HL-60 (cell line): Measurements from ENCODE around the gene TTK.

ENCODE experiments used
- DNase-seq, 2 experiments: peaks; one replicate each; pipeline ENCODE4 v3.0.0-alpha.2; 2010 to 2020; ENCODE audit warnings: low read depth in 1 of 2, low spot score in 1 of 2
- H3K27ac ChIP-seq: fragments of 250-450 bp; sonication (Bioruptor Pico); replicated peaks from 2 replicates; pipeline ENCODE4 v1.5.1; 2020; ENCODE audit warnings: mild to moderate bottlenecking, moderate library complexity
- H3K27me3 ChIP-seq: fragments of 250-450 bp; sonication (Bioruptor Pico); 2 replicates; pipeline ENCODE4 v1.5.1; 2021; ENCODE audit warnings: mild to moderate bottlenecking, moderate library complexity; ENCODE audit not compliant: insufficient read depth, poor library complexity, severe bottlenecking
- H3K4me3 ChIP-seq: replicated peaks from 2 replicates; pipeline ENCODE4 v1.5.1; 2011; ENCODE audit warnings: mild to moderate bottlenecking, control low read depth, low read length; ENCODE audit not compliant: insufficient read depth
- GABPA ChIP-seq: IDR thresholded peaks from 2 replicates; pipeline ENCODE4 v1.6.1; 2012; ENCODE audit warnings: low read depth
- POLR2AphosphoS5 ChIP-seq: IDR thresholded peaks from 2 replicates; pipeline ENCODE4 v1.6.1; 2012; ENCODE audit warnings: low read depth
- SPI1 ChIP-seq: IDR thresholded peaks from 2 replicates; pipeline ENCODE4 v1.6.1; 2012; ENCODE audit warnings: low read depth, mild to moderate bottlenecking, borderline replicate concordance
- TF ChIP-seq, protein P1 (sequence below): IDR thresholded peaks from one replicate; pipeline ENCODE4 v1.5.1; 2011; ENCODE audit warnings: low read length, control low read depth, inconsistent platforms; ENCODE audit not compliant: insufficient read depth
- TF ChIP-seq, protein P2 (sequence below): IDR thresholded peaks from 2 replicates; pipeline ENCODE4 v1.6.1; 2012; ENCODE audit warnings: low read depth; ENCODE audit not compliant: insufficient replicate concordance

The TTK gene

GRCh38 chr6:80021131-80021530 lies 16.7 kb downstream of the TTK start:
- no peak for DNase-seq
- Histone ChIP-seq H3K27ac (no peak overlapping the region), H3K4me3 (no peak overlapping the region), H3K27me3 (no peaks in the 10 kb centered on the region)
- TF ChIP-seq, protein P1, sequence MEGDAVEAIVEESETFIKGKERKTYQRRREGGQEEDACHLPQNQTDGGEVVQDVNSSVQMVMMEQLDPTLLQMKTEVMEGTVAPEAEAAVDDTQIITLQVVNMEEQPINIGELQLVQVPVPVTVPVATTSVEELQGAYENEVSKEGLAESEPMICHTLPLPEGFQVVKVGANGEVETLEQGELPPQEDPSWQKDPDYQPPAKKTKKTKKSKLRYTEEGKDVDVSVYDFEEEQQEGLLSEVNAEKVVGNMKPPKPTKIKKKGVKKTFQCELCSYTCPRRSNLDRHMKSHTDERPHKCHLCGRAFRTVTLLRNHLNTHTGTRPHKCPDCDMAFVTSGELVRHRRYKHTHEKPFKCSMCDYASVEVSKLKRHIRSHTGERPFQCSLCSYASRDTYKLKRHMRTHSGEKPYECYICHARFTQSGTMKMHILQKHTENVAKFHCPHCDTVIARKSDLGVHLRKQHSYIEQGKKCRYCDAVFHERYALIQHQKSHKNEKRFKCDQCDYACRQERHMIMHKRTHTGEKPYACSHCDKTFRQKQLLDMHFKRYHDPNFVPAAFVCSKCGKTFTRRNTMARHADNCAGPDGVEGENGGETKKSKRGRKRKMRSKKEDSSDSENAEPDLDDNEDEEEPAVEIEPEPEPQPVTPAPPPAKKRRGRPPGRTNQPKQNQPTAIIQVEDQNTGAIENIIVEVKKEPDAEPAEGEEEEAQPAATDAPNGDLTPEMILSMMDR: no peak
- TF ChIP-seq SPI1 (no peak), POLR2AphosphoS5 (no peak), GABPA (no peak)
- TF ChIP-seq, protein P2, sequence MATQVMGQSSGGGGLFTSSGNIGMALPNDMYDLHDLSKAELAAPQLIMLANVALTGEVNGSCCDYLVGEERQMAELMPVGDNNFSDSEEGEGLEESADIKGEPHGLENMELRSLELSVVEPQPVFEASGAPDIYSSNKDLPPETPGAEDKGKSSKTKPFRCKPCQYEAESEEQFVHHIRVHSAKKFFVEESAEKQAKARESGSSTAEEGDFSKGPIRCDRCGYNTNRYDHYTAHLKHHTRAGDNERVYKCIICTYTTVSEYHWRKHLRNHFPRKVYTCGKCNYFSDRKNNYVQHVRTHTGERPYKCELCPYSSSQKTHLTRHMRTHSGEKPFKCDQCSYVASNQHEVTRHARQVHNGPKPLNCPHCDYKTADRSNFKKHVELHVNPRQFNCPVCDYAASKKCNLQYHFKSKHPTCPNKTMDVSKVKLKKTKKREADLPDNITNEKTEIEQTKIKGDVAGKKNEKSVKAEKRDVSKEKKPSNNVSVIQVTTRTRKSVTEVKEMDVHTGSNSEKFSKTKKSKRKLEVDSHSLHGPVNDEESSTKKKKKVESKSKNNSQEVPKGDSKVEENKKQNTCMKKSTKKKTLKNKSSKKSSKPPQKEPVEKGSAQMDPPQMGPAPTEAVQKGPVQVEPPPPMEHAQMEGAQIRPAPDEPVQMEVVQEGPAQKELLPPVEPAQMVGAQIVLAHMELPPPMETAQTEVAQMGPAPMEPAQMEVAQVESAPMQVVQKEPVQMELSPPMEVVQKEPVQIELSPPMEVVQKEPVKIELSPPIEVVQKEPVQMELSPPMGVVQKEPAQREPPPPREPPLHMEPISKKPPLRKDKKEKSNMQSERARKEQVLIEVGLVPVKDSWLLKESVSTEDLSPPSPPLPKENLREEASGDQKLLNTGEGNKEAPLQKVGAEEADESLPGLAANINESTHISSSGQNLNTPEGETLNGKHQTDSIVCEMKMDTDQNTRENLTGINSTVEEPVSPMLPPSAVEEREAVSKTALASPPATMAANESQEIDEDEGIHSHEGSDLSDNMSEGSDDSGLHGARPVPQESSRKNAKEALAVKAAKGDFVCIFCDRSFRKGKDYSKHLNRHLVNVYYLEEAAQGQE: no peak

DNA sequence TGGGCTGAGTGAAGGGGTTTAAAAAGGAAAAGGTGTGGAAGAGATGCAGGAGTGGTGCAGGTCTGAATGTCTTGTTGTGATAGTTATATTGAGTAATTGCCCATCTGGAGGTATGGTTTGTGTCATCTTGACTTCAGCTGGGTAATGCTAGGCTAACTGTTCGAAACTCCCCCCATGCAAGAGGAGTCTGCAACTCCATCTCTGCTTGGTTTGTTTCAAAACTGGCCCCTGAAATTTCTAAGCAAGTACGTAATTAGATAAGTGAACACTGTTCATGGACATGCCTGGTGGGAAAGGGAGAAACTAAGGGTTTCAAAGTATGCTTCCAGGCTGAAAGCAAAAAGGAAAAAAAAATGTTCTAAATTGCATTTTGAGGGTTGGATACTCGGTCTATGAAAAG lies 17.1 kb downstream of the TTK start:
- DNase-seq: no peak
- TF ChIP-seq SPI1 (no peak), POLR2AphosphoS5 (no peak)
- TF ChIP-seq, protein P2: no peak
- no peaks in the 10 kb centered on the region for H3K27me3 ChIP-seq

GRCh38 chr6:80022803-80023202 lies 18.4 kb downstream of the TTK start:
- no peaks in the 10 kb centered on the region for H3K27me3 ChIP-seq
- H3K27ac ChIP-seq: no peak overlapping the region
- DNase-seq: no peak
- TF ChIP-seq, protein P2: no peak
- TF ChIP-seq SPI1 (no peak), POLR2AphosphoS5 (no peak), GABPA (no peak)
- TF ChIP-seq, protein P1: no peak
- no peak overlapping the region for H3K4me3 ChIP-seq

More for the DNA sequence above, 17.1 kb downstream of the TTK start:
- H3K27ac ChIP-seq: no peak overlapping the region
- no peak overlapping the region for H3K4me3 ChIP-seq

GRCh38 chr6:80028589-80028988 lies 24.1 kb downstream of the TTK start:
- no peaks in the 10 kb centered on the region for H3K27me3 ChIP-seq
- H3K27ac ChIP-seq: no peak overlapping the region
- TF ChIP-seq, protein P1: no peak
- no peak for TF ChIP-seq POLR2AphosphoS5
- no peak for DNase-seq
- H3K4me3 ChIP-seq: no peak overlapping the region
